Measurements from ENCODE around the gene PMVK. TPM values are rescaled to one million over a fixed set of nuclear protein-coding genes. Genes with fewer than 3 reads are reported as not detected.

PMVK gene
- total and polyA plus RNA-seq, 4 donors = 9.7 to 37.3 (median 18.6) TPM

DNA sequence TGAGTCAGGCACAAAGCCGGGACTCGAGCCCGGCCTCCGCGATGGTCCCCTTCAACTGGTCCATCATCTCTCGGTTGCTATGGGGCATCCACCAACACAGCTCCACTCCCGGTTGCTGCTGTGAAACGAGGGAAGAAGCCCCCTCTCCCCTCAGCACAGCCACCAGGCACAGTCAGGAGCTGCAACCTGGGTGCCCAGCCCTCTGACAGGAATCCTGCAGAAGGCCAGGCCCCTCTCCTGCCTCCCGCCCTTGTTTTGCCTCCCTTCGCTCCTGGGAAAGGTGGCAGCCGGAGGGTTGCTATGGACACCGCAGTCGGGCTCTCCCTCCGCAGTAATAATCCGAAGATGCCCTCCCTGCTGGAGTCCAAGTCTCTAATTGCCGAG lies 57.5 kb downstream of the PMVK start:
- no peak for DNase-seq (ENCODE audit: low spot score)
- 79% methylated on average over 16 of the region's 16 CpGs for WGBS
- no peak overlapping the region for H3K9ac ChIP-seq (ENCODE audit: low read depth in 1 of 2, low read length in 2 of 2)
- TF ChIP-seq FOXA1 (IDR thresholded peaks at IDR 0.05) (no peak), GABPA (IDR thresholded peaks at IDR 0.05 in 1 of 2, conservative IDR thresholded peaks at IDR 0.05 in 1 of 2) (no peak), YY1 (IDR thresholded peaks at IDR 0.05) (no peak), HNF4G (IDR thresholded peaks at IDR 0.05) (no peak), SP1 (IDR thresholded peaks at IDR 0.05) (no peak), EGR1 (IDR thresholded peaks at IDR 0.05; ENCODE audit: low read depth in 2 of 2) (no peak), TAF1 (conservative IDR thresholded peaks at IDR 0.05) (no peak), RAD21 (IDR thresholded peaks at IDR 0.05) (no peak), HNF4A (conservative IDR thresholded peaks at IDR 0.05) (no peak), RXRA (IDR thresholded peaks at IDR 0.05) (no peak), NR2F2 (IDR thresholded peaks at IDR 0.05) (no peak), JUND (IDR thresholded peaks at IDR 0.05) (no peak)
- TF ChIP-seq, protein P1, sequence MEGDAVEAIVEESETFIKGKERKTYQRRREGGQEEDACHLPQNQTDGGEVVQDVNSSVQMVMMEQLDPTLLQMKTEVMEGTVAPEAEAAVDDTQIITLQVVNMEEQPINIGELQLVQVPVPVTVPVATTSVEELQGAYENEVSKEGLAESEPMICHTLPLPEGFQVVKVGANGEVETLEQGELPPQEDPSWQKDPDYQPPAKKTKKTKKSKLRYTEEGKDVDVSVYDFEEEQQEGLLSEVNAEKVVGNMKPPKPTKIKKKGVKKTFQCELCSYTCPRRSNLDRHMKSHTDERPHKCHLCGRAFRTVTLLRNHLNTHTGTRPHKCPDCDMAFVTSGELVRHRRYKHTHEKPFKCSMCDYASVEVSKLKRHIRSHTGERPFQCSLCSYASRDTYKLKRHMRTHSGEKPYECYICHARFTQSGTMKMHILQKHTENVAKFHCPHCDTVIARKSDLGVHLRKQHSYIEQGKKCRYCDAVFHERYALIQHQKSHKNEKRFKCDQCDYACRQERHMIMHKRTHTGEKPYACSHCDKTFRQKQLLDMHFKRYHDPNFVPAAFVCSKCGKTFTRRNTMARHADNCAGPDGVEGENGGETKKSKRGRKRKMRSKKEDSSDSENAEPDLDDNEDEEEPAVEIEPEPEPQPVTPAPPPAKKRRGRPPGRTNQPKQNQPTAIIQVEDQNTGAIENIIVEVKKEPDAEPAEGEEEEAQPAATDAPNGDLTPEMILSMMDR (IDR thresholded peaks at IDR 0.05; ENCODE audit: low read depth, low read length, missing input control) = no peak
- TF ChIP-seq, protein P2, sequence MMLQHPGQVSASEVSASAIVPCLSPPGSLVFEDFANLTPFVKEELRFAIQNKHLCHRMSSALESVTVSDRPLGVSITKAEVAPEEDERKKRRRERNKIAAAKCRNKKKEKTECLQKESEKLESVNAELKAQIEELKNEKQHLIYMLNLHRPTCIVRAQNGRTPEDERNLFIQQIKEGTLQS (IDR thresholded peaks at IDR 0.05) = no peak
- TF ChIP-seq, protein P3, sequence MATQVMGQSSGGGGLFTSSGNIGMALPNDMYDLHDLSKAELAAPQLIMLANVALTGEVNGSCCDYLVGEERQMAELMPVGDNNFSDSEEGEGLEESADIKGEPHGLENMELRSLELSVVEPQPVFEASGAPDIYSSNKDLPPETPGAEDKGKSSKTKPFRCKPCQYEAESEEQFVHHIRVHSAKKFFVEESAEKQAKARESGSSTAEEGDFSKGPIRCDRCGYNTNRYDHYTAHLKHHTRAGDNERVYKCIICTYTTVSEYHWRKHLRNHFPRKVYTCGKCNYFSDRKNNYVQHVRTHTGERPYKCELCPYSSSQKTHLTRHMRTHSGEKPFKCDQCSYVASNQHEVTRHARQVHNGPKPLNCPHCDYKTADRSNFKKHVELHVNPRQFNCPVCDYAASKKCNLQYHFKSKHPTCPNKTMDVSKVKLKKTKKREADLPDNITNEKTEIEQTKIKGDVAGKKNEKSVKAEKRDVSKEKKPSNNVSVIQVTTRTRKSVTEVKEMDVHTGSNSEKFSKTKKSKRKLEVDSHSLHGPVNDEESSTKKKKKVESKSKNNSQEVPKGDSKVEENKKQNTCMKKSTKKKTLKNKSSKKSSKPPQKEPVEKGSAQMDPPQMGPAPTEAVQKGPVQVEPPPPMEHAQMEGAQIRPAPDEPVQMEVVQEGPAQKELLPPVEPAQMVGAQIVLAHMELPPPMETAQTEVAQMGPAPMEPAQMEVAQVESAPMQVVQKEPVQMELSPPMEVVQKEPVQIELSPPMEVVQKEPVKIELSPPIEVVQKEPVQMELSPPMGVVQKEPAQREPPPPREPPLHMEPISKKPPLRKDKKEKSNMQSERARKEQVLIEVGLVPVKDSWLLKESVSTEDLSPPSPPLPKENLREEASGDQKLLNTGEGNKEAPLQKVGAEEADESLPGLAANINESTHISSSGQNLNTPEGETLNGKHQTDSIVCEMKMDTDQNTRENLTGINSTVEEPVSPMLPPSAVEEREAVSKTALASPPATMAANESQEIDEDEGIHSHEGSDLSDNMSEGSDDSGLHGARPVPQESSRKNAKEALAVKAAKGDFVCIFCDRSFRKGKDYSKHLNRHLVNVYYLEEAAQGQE (IDR thresholded peaks at IDR 0.05) = no peak
- TF ChIP-seq, protein P4, sequence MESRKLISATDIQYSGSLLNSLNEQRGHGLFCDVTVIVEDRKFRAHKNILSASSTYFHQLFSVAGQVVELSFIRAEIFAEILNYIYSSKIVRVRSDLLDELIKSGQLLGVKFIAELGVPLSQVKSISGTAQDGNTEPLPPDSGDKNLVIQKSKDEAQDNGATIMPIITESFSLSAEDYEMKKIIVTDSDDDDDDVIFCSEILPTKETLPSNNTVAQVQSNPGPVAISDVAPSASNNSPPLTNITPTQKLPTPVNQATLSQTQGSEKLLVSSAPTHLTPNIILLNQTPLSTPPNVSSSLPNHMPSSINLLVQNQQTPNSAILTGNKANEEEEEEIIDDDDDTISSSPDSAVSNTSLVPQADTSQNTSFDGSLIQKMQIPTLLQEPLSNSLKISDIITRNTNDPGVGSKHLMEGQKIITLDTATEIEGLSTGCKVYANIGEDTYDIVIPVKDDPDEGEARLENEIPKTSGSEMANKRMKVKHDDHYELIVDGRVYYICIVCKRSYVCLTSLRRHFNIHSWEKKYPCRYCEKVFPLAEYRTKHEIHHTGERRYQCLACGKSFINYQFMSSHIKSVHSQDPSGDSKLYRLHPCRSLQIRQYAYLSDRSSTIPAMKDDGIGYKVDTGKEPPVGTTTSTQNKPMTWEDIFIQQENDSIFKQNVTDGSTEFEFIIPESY (IDR thresholded peaks at IDR 0.05) = no peak
- no peak overlapping the region for H3K4me3 ChIP-seq (ENCODE audit: low read depth in 1 of 3, low read length in 3 of 3)
- H3K4me1 ChIP-seq (ENCODE audit: control insufficient read depth in 4 of 4, insufficient read depth in 4 of 4, low read length in 3 of 4) = peaks cover 6 to 15% (median 9%) of the 10 kb centered on the region in 4 donors
- no peak overlapping the region for H3K27ac ChIP-seq (ENCODE audit: low read depth in 1 of 2, low read length in 2 of 2)
- no peaks in the 10 kb centered on the region for H3K27me3 ChIP-seq (ENCODE audit: control insufficient read depth in 4 of 4, insufficient read depth in 4 of 4, low read length in 3 of 4)
- H3K36me3 ChIP-seq (ENCODE audit: control insufficient read depth in 4 of 4, insufficient read depth in 3 of 4, low read depth in 1 of 4, low read length in 3 of 4) = no peaks in the 10 kb centered on the region
- H3K9me3 ChIP-seq (ENCODE audit: control insufficient read depth in 4 of 4, low read length in 3 of 4) = no peaks in the 10 kb centered on the region

Data from liver (tissue), 9 donors.